ENCODE results near the gene CLCN4.

The CLCN4 gene

DNA sequence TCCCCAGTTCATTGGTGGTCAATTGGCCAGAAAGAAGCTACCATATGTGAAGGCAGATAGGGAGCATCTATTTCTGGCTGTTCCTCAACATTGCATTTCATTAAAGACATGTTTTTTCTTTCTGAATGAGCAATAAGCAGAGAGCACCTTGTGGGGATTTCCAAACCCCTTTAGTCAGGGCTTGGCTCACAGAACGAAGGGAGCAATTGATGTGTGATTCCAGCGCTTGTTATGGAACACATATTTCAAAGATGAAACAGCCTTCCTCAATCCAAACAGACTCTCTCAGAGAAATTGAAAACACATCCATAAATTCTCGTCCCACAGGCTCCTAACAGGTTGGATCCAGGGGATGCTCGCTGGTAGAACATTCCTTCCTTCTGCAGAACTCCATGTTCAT, 84.1 kb downstream of the CLCN4 start:
- no peak for TF ChIP-seq GATA3 (IDR thresholded peaks at IDR 0.05; ENCODE audit: low read depth, low read length)
- no peak for TF ChIP-seq GATA2 (IDR thresholded peaks at IDR 0.05; ENCODE audit: low read depth, low read length)

DNA sequence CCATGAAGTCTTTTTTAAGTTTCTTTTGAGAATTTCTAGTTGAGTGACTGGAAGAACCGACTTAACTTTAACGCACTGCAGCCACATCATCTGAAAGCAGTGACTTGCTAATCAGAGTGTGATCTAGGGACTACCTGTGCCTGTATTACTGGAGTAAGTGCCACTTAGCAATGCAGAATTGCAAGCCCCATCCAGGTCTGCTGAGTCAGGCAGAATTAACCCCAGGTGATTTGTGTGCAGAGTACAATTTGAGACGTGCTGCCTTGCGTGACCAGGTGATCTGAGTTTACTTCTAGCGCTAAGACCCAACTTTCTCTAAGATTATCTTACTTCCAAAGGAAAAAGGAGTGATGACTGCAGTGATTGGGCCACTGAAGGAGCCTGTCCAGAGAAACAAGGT, 85.3 kb downstream of the CLCN4 start:
- TF ChIP-seq GATA2 (IDR thresholded peaks at IDR 0.05; ENCODE audit: low read depth, low read length) (no peak), GATA3 (IDR thresholded peaks at IDR 0.05; ENCODE audit: low read depth, low read length) (no peak)

- TF ChIP-seq GATA2 (IDR thresholded peaks at IDR 0.05; ENCODE audit: low read depth, low read length) (no peak), GATA3 (IDR thresholded peaks at IDR 0.05; ENCODE audit: low read depth, low read length) (no peak)
These were observed 86.3 kb downstream of the CLCN4 start for GRCh38 chrX:10243106-10243505.

DNA sequence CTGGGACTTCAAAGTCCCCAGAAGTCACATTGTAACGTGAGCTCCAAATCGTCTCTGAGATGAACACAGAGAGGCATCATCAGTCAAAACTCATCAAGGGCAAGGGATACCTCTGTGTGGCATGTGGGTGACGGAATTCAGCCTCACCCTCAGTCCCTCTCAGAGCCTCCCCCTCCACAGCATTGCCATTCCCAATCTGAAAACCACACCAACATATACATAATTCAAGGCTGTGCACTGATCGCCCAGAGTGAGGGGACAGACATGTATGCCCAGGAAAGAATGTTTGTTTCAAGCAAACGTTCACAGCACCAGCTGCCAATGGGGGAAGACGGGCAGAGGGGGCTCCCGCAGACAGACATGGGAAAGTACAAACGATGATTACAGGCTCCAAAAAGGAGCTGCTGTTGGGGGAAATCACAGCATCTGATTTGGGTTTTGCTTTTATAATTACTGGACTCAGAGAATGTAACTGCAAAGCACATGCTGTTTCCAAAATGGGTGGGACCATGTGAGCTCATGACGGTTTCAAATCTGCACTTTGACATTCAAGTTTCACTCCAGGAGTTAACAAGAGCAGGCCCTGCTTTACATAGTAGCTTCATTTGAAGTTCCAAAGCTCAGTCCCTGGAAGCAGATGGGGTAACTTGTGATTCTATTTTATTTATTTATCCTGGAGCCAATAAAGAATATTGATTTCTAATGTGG, 88.3 kb downstream of the CLCN4 start:
- TF ChIP-seq GATA3 (IDR thresholded peaks at IDR 0.05; ENCODE audit: low read depth, low read length) (no peak), GATA2 (IDR thresholded peaks at IDR 0.05; ENCODE audit: low read depth, low read length) (no peak)

- TF ChIP-seq GATA2 (IDR thresholded peaks at IDR 0.05; ENCODE audit: low read depth, low read length) (no peak), GATA3 (IDR thresholded peaks at IDR 0.05; ENCODE audit: low read depth, low read length) (no peak)
These were observed 89.1 kb downstream of the CLCN4 start for GRCh38 chrX:10245886-10246285.

DNA sequence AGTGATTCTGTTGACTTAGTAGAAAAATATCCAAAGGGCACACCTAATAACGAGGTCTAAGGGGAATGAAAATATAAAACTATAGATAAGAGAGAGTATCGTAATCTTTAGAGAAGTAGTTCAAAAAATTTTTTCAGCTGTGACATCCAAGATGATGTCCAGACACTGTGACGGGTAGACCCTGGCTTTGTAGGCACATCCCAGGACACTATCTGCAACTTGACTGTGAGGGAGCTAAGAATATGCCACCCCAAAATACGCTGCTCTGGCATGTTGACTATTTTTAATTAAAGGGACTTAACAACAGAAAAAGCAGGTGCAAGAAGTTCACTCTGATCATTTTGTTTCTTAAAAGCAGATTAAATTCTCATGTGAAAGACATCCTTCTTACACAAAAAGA, 89.5 kb downstream of the CLCN4 start:
- TF ChIP-seq GATA2 (IDR thresholded peaks at IDR 0.05; ENCODE audit: low read depth, low read length), result no peak

DNA sequence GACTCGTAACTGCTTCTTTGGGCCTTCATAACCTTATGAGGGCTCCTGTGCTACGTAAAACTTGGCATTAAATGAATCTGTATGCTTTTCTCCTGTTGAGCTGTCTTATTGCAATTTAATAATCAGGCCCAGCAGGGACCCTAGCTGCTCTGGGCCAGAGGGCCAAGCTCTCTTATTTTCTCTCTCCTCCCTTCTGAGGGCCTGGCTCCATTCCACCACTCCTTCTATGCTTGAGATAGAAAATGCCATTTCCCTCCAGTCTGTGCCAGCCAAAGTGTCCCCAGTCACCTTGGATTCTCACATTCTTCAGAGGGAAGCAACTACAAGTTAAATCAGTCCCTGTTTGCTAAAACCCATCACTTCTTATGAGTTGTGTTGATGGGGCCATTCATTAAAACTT, 90.1 kb downstream of the CLCN4 start:
- TF ChIP-seq GATA3 (IDR thresholded peaks at IDR 0.05; ENCODE audit: low read depth, low read length), result no peak
- TF ChIP-seq GATA2 (IDR thresholded peaks at IDR 0.05; ENCODE audit: low read depth, low read length), result no peak

DNA sequence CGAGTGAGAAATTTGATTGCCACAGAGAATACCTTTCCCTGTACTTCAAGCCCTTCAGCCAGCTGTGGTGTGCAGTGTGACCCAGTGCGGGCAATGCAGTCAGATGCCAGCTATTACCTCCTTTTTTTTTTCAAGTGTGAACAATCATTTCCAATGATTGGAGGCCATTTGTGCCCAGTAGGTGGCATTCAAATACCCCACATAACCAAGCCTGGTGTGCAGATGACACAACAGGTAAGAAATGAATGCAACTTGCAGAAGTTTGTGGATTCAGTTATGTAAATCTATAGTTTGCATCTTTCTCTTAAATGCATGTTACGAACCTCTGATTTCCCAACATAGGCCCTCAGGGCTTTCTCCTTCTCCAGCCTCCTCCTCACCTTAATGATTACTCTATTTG, 98.0 kb downstream of the CLCN4 start:
- no peak for TF ChIP-seq GATA2 (IDR thresholded peaks at IDR 0.05; ENCODE audit: low read depth, low read length)
- TF ChIP-seq GATA3 (IDR thresholded peaks at IDR 0.05; ENCODE audit: low read depth, low read length), result no peak

DNA sequence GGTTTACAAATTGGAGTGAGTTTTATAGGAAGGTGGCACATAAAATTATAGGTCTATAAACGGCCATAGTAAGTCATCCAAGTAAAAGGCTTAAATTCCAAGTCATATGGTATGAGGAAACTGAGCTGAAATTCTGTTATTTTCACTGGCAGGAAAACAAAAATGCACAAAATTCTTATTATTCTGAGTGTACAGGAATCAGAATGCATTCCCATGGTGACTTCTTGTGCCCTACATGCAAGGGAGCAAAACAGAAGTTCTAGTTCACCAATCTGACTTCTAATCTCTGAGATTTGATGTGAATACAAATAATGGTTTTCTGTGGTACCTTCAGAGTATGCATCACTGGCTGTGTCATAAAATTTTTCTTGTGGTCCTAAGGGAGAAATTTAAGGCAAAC, 102.9 kb downstream of the CLCN4 start:
- no peak for TF ChIP-seq GATA2 (IDR thresholded peaks at IDR 0.05; ENCODE audit: low read depth, low read length)
- TF ChIP-seq GATA3 (IDR thresholded peaks at IDR 0.05; ENCODE audit: low read depth, low read length), result no peak

GRCh38 chrX:10265775-10266174, 109.0 kb downstream of the CLCN4 start:
- TF ChIP-seq GATA2 (IDR thresholded peaks at IDR 0.05; ENCODE audit: low read depth, low read length), result no peak
- no peak for TF ChIP-seq GATA3 (IDR thresholded peaks at IDR 0.05; ENCODE audit: low read depth, low read length)

DNA sequence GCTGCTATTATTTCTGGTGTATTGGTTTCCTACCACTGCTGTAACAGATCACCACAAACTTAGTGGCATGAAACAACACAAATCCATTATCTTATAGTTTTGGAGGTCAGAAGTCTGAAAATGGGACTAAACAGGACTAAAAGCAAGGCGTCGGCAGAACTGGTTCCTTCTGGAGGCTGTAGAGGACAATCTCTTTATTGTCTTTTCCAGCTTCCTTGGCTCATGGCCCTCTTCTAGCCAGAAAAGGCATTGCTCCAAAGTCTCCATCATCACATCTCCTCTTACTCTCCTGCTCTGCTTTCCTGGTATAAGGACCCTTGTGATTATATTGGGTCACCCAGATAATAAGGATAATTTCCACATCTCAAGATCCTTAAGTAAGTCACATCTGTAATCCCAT, 121.9 kb downstream of the CLCN4 start:
- TF ChIP-seq GATA3 (IDR thresholded peaks at IDR 0.05; ENCODE audit: low read depth, low read length) (no peak), GATA2 (IDR thresholded peaks at IDR 0.05; ENCODE audit: low read depth, low read length) (no peak)

- TF ChIP-seq GATA3 (IDR thresholded peaks at IDR 0.05; ENCODE audit: low read depth, low read length) (no peak), GATA2 (IDR thresholded peaks at IDR 0.05; ENCODE audit: low read depth, low read length) (no peak)
These were observed 123.3 kb downstream of the CLCN4 start for GRCh38 chrX:10280071-10280470.

GRCh38 chrX:10282490-10282889, 125.7 kb downstream of the CLCN4 start:
- no peak for TF ChIP-seq GATA3 (IDR thresholded peaks at IDR 0.05; ENCODE audit: low read depth, low read length)
- no peak for TF ChIP-seq GATA2 (IDR thresholded peaks at IDR 0.05; ENCODE audit: low read depth, low read length)

DNA sequence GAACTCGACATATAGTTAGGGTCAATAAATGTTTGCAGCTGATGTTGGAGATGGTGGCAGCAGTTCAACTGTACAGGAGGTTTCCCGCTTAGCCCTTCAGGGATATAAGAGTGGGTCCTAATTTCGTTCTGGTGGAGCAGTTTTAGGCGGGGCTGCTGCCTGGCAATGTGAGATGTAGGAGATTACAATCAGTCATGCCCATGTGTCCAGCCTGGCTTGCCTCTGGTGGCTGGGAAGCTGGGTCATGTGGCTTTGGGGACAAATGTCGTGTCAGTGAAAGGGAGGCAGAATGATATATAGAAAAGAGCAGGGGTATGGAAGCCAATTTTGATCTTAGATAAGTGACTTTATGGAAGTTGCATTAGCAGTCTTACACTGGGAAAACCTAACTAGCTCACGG, 129.4 kb downstream of the CLCN4 start:
- TF ChIP-seq GATA2 (IDR thresholded peaks at IDR 0.05; ENCODE audit: low read depth, low read length) (peak; percentile 96), GATA3 (IDR thresholded peaks at IDR 0.05; ENCODE audit: low read depth, low read length) (peak; percentile 90)
